Measurements from ENCODE around the gene CARMIL3.

Gene CARMIL3

GRCh38 chr14:24080142-24080530 is 28.3 kb downstream of the CARMIL3 start:
- DNase-seq: peak in 1 of 3 experiments; percentile 58

DNA sequence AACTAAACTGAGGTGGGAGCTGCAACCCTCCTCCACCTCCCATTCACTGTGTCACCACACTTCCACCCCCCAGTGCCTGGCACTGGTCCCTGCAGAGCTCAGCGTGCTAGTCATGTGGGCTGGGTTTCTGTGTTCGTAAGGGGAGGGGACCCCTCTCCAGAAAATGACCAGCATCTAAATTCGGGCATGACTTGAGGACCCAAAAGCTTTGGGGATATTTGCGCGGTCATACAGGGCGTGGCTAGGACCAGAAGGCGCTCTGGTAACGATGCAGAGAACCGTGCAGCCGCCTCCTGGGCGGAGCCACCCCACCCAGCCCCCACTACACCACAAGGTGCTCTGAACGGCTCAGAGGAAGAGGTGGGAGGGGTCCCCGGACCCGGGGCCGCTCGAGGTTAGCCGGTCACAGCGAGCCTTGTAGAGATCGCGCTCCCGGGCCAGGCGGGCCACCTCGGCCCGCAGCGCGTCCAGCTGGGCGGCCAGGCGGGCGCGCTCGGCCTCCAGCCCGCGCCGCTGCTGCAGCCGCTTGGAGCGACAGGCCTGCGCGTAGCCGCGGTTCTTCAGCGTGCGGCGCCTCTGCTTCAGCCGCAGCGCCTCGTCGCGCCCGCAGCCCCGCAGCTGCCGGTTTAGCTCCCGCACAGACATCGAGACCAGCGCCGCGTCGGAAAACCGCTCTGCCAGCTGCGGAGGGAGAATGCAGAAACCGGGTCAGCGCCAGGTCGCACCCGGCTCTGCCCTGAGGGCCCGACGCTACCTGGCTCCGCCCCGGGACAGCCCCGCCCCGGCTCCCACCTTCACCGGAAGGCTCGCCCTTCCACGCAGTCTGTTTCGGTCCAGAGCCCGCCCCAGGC is 29.3 kb downstream of the CARMIL3 start:
- peak; percentile 62 to 91 (median 90) for DNase-seq

- peak in 1 of 3 experiments; percentile 58 for DNase-seq
Observed at GRCh38 chr14:24081739-24082211, 30.0 kb downstream of the CARMIL3 start.

- DNase-seq: no peak
Observed at GRCh38 chr14:24082411-24083080, 30.7 kb downstream of the CARMIL3 start.

DNA sequence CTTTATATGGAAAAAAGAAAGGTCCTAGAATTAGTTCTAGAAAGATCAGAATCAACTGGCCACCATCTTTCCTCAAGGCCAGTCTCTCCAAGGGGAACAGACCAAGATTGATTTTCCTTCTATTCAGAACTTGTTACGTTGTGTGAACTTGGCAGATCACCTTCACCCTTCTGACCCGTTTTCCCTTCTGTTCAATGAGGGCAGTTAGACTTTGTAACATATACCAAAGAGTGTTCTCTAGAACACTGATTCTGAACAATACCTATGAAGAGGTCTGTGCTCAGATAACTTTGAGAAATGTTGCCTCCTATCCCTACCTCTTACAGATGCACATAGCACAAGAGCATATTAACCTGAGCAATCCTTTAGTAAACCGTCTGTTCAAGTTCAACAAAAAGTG is 31.7 kb downstream of the CARMIL3 start:
- DNase-seq: no peak

DNA sequence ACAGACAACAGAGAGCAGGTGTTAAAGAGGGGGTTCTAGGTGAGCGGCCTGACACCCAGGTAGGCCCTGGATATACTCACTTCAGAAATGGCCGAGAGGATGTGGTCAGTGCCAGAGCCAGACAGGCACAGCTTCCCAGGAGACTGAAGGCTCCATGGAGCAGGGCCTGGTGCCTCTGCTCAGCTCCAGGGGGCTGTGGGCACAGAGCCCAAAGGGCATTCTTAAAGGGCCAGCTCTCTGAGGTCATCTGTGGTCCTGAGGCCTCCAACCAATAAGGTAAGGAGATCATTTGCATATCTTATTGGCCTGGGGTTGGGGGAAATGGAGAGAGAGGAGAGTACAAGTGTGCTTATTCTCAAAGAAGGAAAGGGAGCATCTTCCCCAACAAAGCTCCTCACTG is 32.6 kb downstream of the CARMIL3 start:
- DNase-seq: no peak

DNA sequence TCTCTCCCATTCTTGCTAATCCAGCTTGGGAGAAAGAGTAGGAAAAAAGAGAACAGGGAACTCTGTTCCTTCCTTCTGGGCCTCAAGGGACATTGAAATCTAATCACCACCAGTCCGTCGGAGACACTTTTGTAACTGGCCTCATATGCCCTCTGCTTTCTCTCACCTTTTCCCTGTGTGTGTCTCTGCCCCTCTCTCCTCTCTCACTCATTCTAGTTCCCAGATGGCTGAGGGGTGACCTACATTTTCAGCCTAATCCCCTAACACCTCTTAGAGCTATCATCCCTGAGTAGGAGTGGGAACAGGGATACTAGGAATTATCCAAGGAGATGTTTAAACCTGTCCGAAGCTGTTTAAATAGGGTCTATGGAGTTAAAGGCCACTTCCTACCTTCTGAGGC is 33.4 kb downstream of the CARMIL3 start:
- DNase-seq: no peak

DNA sequence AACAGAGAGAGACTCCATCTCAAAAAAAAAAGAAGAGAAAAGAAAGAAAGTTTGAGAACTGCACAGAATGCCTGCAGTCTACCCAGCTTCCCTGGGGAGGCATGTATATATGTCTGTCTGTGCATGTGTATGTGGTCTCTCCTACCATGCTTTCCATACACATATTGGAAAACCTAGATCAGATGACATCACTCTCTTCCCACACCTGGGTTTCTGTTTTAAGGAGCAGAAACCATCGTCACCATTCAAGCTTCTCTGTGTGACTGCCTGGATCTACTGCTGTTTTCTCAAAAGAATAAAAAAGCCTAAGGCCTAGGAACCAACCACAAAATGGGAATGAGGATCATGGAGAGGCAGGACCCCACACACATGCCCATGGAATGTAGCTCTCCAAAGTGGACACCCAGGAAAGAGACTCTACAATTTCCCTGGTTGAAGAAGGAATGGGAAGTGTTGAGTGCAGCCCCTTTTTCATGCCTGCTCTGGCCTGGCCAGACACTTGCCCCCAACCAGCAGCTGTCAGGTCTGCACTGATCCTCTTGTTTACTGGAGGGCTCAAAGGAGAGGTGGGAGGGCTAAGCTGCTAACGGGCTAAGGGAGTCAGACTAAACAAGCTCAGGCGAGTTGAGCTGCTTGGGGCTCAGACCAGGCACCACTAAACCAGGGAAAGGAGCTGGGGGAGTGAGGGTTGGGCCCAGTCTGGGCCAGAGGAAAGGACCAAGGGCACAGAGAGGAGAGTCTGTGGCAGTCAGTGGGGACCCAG is 34.6 kb downstream of the CARMIL3 start:
- DNase-seq: no peak

- no peak for DNase-seq
Observed at GRCh38 chr14:24087004-24087403, 35.2 kb downstream of the CARMIL3 start.

GRCh38 chr14:24088095-24088494 is 36.3 kb downstream of the CARMIL3 start:
- DNase-seq: no peak

GRCh38 chr14:24089890-24090289 is 38.1 kb downstream of the CARMIL3 start:
- peak in 1 of 3 experiments; percentile 38 for DNase-seq

DNA sequence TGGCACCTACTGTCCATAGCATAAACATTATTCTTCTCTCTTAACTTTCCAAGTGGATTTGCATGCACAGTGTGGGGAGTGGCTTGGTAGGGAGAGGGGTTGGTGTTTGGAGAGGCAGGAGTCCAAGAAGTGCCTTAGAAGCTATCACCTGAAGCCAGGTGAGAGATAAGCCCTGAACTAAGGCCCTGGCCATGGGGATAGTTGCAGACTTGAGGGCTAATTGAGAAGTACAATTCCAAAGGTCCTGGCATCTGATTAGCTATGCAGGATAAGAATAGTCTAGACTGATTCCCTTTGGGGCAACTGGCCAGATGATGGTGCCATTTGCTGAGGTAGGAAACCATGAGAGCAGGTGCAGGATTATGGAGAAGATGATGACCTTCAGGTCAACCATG is 40.3 kb downstream of the CARMIL3 start:
- no peak for DNase-seq

DNA sequence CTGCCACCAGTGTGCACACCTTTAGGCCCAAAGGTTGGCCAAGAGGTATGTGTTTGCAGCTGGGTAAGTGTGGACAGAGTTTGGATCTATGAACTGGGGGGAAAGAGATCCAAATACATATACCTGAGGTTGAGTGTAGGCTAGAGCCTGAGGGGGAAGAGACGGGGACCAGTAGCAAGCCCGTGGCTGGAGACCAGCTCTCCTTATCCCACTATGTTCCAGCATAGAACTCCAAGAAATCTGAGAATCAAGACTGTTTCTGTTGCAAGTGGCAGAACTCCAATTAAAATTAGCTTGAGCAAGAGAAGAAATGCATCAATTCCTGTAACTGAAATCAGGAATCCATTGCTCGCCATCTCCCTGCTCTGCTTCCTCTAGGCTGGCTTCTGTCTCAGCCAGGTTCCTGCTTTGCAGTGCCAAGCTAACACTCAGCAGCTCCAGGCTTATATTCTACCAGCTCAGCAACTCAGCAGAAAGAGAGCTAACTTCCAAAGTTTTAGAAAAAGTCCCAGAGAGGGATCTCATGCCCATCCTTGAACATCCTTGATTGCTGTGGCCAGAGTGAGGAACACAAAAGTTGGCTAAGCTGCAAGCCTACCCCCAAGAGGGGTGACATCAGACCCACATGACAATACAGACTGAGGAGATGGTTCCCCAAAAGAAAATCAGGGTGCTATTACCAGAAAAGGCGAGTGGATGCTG is 40.8 kb downstream of the CARMIL3 start:
- no peak for DNase-seq

DNA sequence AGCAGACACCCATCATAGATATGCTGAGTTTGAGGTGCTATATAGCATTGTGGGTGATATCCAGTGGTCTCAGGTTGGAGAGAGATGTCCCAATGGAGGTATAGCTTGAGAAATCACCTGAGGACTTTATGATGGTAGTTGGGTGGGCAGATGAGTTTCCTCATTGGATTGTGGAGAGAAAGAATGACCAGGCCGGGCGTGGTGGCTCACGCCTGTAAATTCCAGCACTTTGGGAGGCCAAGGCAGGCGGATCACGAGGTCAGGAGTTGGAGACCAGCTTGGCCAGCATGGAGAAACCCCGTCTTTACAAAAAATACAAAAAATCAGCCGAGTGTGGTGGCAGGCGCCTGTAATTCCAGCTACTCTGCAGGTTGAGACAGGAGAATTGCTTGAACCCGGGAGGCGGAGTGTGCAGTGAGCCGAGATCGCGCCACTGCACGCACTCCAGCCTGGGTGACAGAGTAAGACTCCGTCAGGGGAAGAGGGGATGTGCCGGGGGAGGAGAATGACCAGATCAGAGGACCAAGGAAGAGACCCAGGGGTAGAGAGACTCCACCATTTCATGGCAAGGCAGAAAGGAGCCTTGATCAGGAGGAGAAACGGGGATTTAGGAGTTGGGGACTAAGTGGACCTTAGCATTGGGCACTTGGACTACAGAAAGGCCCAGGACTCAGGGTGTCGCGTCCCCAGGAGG is 41.5 kb downstream of the CARMIL3 start:
- no peak for DNase-seq

- peak; percentile 87 to 97 (median 94) for DNase-seq
Observed at GRCh38 chr14:24093901-24094840, 42.4 kb downstream of the CARMIL3 start, which contains the start of gene PCK2. TSS of gene PCK2 (plus strand) at chr14:24094311. CDS start at chr14:24094406, 95 bp downstream.

- DNase-seq: no peak
Observed at GRCh38 chr14:24094841-24095270, 43.0 kb downstream of the CARMIL3 start.

- DNase-seq: peak in 2 of 3 experiments; percentile 42 to 53
Observed at GRCh38 chr14:24095271-24096068, 43.7 kb downstream of the CARMIL3 start.

- DNase-seq: no peak
Observed at GRCh38 chr14:24096545-24097181, 44.9 kb downstream of the CARMIL3 start.

DNA sequence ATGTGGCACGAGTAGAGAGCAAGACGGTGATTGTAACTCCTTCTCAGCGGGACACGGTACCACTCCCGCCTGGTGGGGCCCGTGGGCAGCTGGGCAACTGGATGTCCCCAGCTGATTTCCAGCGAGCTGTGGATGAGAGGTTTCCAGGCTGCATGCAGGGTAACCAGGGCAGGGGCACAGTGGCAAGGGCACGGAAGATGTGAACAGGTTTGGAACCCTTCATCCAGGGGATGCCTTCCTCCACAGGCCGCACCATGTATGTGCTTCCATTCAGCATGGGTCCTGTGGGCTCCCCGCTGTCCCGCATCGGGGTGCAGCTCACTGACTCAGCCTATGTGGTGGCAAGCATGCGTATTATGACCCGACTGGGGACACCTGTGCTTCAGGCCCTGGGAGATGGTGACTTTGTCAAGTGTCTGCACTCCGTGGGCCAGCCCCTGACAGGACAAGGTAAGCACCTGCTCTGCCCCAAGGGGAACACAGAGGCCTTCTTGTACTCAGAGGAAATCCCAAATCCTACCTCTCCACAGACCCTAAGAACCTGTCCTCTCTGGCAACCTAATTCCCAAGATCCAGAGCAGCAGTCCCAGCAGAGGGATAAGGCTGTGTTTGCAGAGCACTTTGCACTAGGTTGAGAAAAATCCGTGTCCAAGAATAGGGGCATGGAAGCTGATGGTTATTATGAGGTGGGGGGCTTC is 46.6 kb downstream of the CARMIL3 start:
- DNase-seq: no peak

Data from NCI-H1417 (cell line).